Fibroblast of lung (primary cell): ENCODE data around the gene NFAT5. TPM values are rescaled to one million over a fixed set of nuclear protein-coding genes. Genes with fewer than 3 reads are reported as not detected.

Source experiments
- DNase-seq, 2 donors: peaks; one replicate each; pipeline versions ENCODE4 v3.0.0 to v3.0.0-alpha.2; 2010; ENCODE audit warnings: low read depth in 2 of 2
- H2AFZ ChIP-seq: 2 replicates; pipeline ENCODE4 v1.5.1; 2012; ENCODE audit warnings: low read length, control low read depth, inconsistent platforms
- H3K27ac ChIP-seq: 2 replicates; pipeline ENCODE4 v1.5.1; 2011; ENCODE audit warnings: low read length, control low read depth; ENCODE audit not compliant: insufficient read depth
- H3K27me3 ChIP-seq: 2 replicates; pipeline ENCODE4 v1.5.1; 2011; ENCODE audit warnings: mild to moderate bottlenecking, low read length; ENCODE audit not compliant: control insufficient read depth, insufficient read depth
- H3K36me3 ChIP-seq: 2 replicates; pipeline ENCODE4 v1.5.1; 2011; ENCODE audit warnings: low read length; ENCODE audit not compliant: control insufficient read depth, insufficient read depth
- H3K4me1 ChIP-seq: 2 replicates; pipeline ENCODE4 v1.5.1; 2011; ENCODE audit warnings: low read length; ENCODE audit not compliant: control insufficient read depth, insufficient read depth; ENCODE audit errors: extremely low read depth
- H3K4me2 ChIP-seq: 2 replicates; pipeline ENCODE4 v1.5.1; 2011; ENCODE audit warnings: low read length, control low read depth; ENCODE audit not compliant: insufficient read depth; ENCODE audit errors: extremely low read depth
- H3K4me3 ChIP-seq, 4 experiments: fragments of 200-600 bp in 1 of 4; sonication (generic) in 1 of 4; replicated peaks in 1 of 4; 2 replicates each; pipeline ENCODE4 v1.5.1; 2011 to 2016; ENCODE audit warnings: low read length in 4 of 4, low read depth in 3 of 4, mild to moderate bottlenecking in 3 of 4, control low read depth in 2 of 4, inconsistent platforms in 1 of 4, mixed read lengths in 1 of 4; ENCODE audit not compliant: insufficient read depth in 1 of 4; ENCODE audit errors: control extremely low read depth in 1 of 4
- H3K79me2 ChIP-seq: 2 replicates; pipeline ENCODE4 v1.5.1; 2012; ENCODE audit warnings: mild to moderate bottlenecking, low read length, inconsistent platforms; ENCODE audit not compliant: control insufficient read depth, insufficient read depth
- H3K9ac ChIP-seq: 2 replicates; pipeline ENCODE4 v1.5.1; 2011; ENCODE audit warnings: mild to moderate bottlenecking, low read length, control low read depth; ENCODE audit not compliant: insufficient read depth
- H3K9me3 ChIP-seq: 2 replicates; pipeline ENCODE4 v1.5.1; 2012; ENCODE audit warnings: low read depth, low read length; ENCODE audit not compliant: control insufficient read depth, insufficient read depth
- H4K20me1 ChIP-seq: 2 replicates; pipeline ENCODE4 v1.5.1; 2011; ENCODE audit warnings: low read length; ENCODE audit not compliant: control insufficient read depth, insufficient read depth; ENCODE audit errors: extremely low read depth
- EZH2 ChIP-seq: IDR thresholded peaks from 2 replicates; pipeline ENCODE4 v1.5.1; 2012; ENCODE audit warnings: low read length, control low read depth, mild to moderate bottlenecking; ENCODE audit errors: missing control alignments
- polyA plus RNA-seq, 2 donors: library from polyadenylated mRNA; depleted of rRNA in 1 of 2; stranded (reverse) in 1 of 2; unstranded in 1 of 2; fragments of >200 nt; gene quantifications; 2 replicates each; pipeline ENCODE4 v1.2.1, GENCODE V29; 2011 to 2012; ENCODE audit warnings: missing spikeins in 1 of 2
- total RNA-seq: library from RNA; depleted of rRNA; stranded (reverse); fragments of >200 nt; gene quantifications from 2 replicates; pipeline ENCODE4 v1.2.1, GENCODE V29; 2014
- TF ChIP-seq, protein P1 (sequence below), 2 donors: IDR thresholded peaks in 1 of 2; conservative IDR thresholded peaks in 1 of 2; 1 replicate in 1 of 2; 2 replicates in 1 of 2; pipeline ENCODE4 v1.5.1; 2011 to 2012; ENCODE audit warnings: low read length in 2 of 2, control low read depth in 1 of 2, inconsistent platforms in 1 of 2, low read depth in 1 of 2, mild to moderate bottlenecking in 1 of 2

NFAT5 gene
- total and polyA plus RNA-seq, 2 donors (not counting 1 experiment from before 2014, with no cell fraction given) = 33.4 to 39.4 TPM

GRCh38 chr16:69701866-69702265 lies 136.1 kb downstream of the NFAT5 start:
- Histone ChIP-seq H2AFZ (no peak overlapping the region), H3K9ac (no peak overlapping the region), H3K27me3 (no peaks in the 10 kb centered on the region), H3K36me3 (peaks cover 7% of the 10 kb centered on the region), H3K4me3 (no peak overlapping the region), H3K27ac (no peak overlapping the region), H3K79me2 (no peaks in the 10 kb centered on the region), H4K20me1 (no peaks in the 10 kb centered on the region), H3K9me3 (no peaks in the 10 kb centered on the region), H3K4me1 (peaks cover 3% of the 10 kb centered on the region), H3K4me2 (no peak overlapping the region)
- TF ChIP-seq, protein P1, sequence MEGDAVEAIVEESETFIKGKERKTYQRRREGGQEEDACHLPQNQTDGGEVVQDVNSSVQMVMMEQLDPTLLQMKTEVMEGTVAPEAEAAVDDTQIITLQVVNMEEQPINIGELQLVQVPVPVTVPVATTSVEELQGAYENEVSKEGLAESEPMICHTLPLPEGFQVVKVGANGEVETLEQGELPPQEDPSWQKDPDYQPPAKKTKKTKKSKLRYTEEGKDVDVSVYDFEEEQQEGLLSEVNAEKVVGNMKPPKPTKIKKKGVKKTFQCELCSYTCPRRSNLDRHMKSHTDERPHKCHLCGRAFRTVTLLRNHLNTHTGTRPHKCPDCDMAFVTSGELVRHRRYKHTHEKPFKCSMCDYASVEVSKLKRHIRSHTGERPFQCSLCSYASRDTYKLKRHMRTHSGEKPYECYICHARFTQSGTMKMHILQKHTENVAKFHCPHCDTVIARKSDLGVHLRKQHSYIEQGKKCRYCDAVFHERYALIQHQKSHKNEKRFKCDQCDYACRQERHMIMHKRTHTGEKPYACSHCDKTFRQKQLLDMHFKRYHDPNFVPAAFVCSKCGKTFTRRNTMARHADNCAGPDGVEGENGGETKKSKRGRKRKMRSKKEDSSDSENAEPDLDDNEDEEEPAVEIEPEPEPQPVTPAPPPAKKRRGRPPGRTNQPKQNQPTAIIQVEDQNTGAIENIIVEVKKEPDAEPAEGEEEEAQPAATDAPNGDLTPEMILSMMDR (conservative IDR thresholded peaks at IDR 0.05 in 1 of 2, IDR thresholded peaks at IDR 0.05 in 1 of 2; ENCODE audit: low read depth in 1 of 2, low read length in 2 of 2) = no peak
- no peak for TF ChIP-seq EZH2
- no peak for DNase-seq

GRCh38 chr16:69703638-69704037 lies 137.9 kb downstream of the NFAT5 start:
- Histone ChIP-seq H3K79me2 (no peaks in the 10 kb centered on the region), H3K4me2 (no peak overlapping the region), H3K27ac (no peak overlapping the region), H3K9me3 (no peaks in the 10 kb centered on the region), H3K36me3 (peaks cover 7% of the 10 kb centered on the region), H3K9ac (no peak overlapping the region), H3K4me1 (peaks cover 3% of the 10 kb centered on the region), H3K27me3 (no peaks in the 10 kb centered on the region), H3K4me3 (no peak overlapping the region), H4K20me1 (no peaks in the 10 kb centered on the region), H2AFZ (no peak overlapping the region)
- TF ChIP-seq, protein P1 (conservative IDR thresholded peaks at IDR 0.05 in 1 of 2, IDR thresholded peaks at IDR 0.05 in 1 of 2; ENCODE audit: low read depth in 1 of 2, low read length in 2 of 2) = no peak
- no peak for TF ChIP-seq EZH2
- peak; percentile 47 to 64 for DNase-seq

DNA sequence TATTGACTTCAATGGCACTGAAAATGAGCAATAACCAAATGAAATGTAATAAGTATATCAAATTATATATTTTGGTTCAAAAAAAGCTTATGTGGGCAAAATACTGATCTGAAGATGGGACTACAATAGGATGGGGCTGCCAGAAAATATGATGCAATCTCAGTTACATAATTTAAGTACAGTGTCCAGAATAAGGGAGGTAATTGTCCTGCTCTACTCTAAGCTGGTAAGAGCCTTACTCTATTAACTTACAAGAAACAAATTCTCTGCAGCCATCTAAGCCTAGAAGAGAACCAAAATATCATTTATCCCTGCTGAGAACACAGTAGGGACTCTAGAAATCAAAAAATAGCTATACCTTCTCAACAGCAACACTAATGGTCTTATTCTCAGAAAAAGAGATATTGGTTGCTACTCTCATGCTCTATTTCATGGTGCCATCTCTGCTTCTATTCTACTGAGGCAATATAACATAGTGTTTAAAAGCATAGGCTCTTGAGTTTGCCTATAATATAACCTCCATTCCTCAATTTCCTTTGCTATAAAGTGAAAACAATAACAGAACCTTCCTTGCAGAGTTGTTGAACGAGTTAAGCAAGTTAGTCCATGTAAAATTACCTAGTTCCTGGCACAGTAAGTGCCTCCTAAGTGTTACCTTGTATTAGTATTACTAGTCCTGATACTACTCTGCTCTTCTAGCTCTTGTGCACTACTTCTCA lies 140.6 kb downstream of the NFAT5 start:
- Histone ChIP-seq H3K36me3 (peaks cover 5% of the 10 kb centered on the region), H3K27me3 (no peaks in the 10 kb centered on the region), H3K27ac (no peak overlapping the region)

More for the DNA sequence above, 140.6 kb downstream of the NFAT5 start:
- Histone ChIP-seq H3K4me3 (no peak overlapping the region), H2AFZ (no peak overlapping the region), H3K4me2 (no peak overlapping the region), H4K20me1 (no peaks in the 10 kb centered on the region), H3K9me3 (no peaks in the 10 kb centered on the region), H3K4me1 (peaks cover 3% of the 10 kb centered on the region), H3K79me2 (no peaks in the 10 kb centered on the region), H3K9ac (no peak overlapping the region)
- peak in 1 of 2 donors; percentile 30 for DNase-seq
- TF ChIP-seq, protein P1 (conservative IDR thresholded peaks at IDR 0.05 in 1 of 2, IDR thresholded peaks at IDR 0.05 in 1 of 2; ENCODE audit: low read depth in 1 of 2, low read length in 2 of 2) = no peak
- TF ChIP-seq EZH2 = no peak
